ENCODE results near the gene SBDS.

The SBDS gene

DNA sequence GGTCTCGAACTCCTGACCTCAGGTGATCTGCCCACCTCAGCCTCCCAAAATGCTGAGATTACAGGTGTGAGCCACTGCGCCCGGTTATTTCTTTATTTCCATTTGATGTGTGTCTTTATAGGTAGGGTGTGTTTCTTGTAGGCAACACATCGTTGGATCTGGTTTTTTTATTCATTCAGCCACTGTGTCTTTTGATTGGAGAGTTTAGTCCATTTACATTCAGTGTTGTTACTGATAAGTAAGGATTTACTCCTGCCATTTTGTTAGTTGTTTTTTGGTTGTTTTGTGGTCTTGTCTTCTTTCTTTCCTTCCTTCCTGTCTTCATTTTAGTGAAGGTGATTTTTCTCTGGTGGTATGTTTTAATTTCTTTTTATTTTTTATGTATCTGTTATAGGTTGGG, 57.4 kb downstream of the SBDS start:
- no peak for DNase-seq (ENCODE audit: low read depth)
